Erythroblast (primary cell): ENCODE measurements around the gene ADCY1.

Experiments used
- GATA1 ChIP-seq: IDR thresholded peaks from 2 replicates; pipeline ENCODE4 v1.6.1; 2011; ENCODE audit warnings: low read depth, mild to moderate bottlenecking, control low read depth, low read length, moderate library complexity
- POLR2A ChIP-seq: IDR thresholded peaks from 2 replicates; pipeline ENCODE4 v1.6.1; 2011; ENCODE audit warnings: mild to moderate bottlenecking, low read length

DNA sequence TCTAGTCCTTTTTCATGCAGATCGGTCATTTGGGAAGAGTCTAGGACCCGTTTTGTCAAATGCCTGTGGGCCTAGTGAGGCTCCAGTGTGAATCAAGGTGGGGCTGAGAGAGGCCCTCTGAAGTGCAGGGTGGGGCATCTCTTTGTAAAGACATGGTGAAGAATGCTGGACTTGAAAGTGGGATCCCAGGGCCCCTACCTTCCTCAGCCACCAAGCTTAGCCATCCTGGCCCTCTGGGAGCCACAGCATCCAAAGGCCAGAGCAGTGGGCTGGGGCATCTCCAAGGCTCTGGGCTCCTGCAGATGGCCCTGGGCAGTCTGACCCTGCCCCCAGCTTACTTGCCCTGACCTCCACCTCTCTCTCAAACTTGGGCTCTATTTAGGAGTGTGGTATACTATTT lies 78.5 kb downstream of the ADCY1 start:
- TF ChIP-seq POLR2A: no peak
- no peak for TF ChIP-seq GATA1
